GM23338 (cell line): ENCODE results near the gene TUBA4B. TPM values are rescaled to one million over a fixed set of nuclear protein-coding genes. Genes with fewer than 3 reads are reported as not detected.

ENCODE experiments used
- ATAC-seq: fragments of 200-7000 bp; cut with Tn5 transposase; 3 replicates; pipeline ENCODE4 v1.9.1; 2020
- DNase-seq: peaks from one replicate; pipeline ENCODE4 v3.0.0-alpha.2; 2015; ENCODE audit warnings: low spot score
- H2AFZ ChIP-seq: fragments of 200-600 bp; sonication (generic); 2 replicates; pipeline ENCODE4 v1.8.0; 2016; ENCODE audit warnings: antibody characterized with exemption, mild to moderate bottlenecking, moderate library complexity
- H3F3A ChIP-seq: fragments of 200-600 bp; sonication (generic); replicated peaks from 2 replicates; pipeline ENCODE4 v1.8.0; 2017; ENCODE audit warnings: antibody characterized with exemption, mixed run types, low read depth
- H3K27ac ChIP-seq: fragments of 200-600 bp; sonication (generic); 2 replicates; pipeline ENCODE4 v1.6.1; 2016; ENCODE audit warnings: low read depth
- H3K27me3 ChIP-seq: fragments of 200-600 bp; sonication (generic); 2 replicates; pipeline ENCODE4 v1.8.0; 2016; ENCODE audit warnings: mild to moderate bottlenecking, mixed run types, moderate library complexity; ENCODE audit not compliant: insufficient read depth
- H3K36me3 ChIP-seq: fragments of 200-600 bp; sonication (generic); 2 replicates; pipeline ENCODE4 v1.8.0; 2016; ENCODE audit warnings: mild to moderate bottlenecking; ENCODE audit not compliant: insufficient read depth
- H3K4me1 ChIP-seq: fragments of 200-600 bp; sonication (generic); 2 replicates; pipeline ENCODE4 v1.8.0; 2016; ENCODE audit warnings: mild to moderate bottlenecking, moderate library complexity; ENCODE audit not compliant: insufficient read depth
- H3K4me2 ChIP-seq: fragments of 200-600 bp; sonication (generic); 2 replicates; pipeline ENCODE4 v1.7.1; 2017; ENCODE audit warnings: mixed run types
- H3K4me3 ChIP-seq: fragments of 200-600 bp; sonication (generic); 2 replicates; pipeline ENCODE4 v1.6.1; 2016; ENCODE audit warnings: mixed run types
- H3K79me2 ChIP-seq: fragments of 200-600 bp; sonication (generic); replicated peaks from 2 replicates; pipeline ENCODE4 v1.8.0; 2017; ENCODE audit warnings: mild to moderate bottlenecking; ENCODE audit not compliant: insufficient read depth
- H3K9me2 ChIP-seq: fragments of 200-600 bp; sonication (generic); 2 replicates; pipeline ENCODE4 v1.8.0; 2017; ENCODE audit not compliant: insufficient read depth
- H4K20me1 ChIP-seq: fragments of 200-600 bp; sonication (generic); replicated peaks from 2 replicates; pipeline ENCODE4 v1.8.0; 2017; ENCODE audit warnings: mild to moderate bottlenecking; ENCODE audit not compliant: insufficient read depth
- H3K27ac Mint-ChIP-seq: 2 replicates; pipeline ENCODE4 v1.8.0; 2020; ENCODE audit warnings: inconsistent platforms, mild to moderate bottlenecking, moderate library complexity, mixed read lengths
- H3K27me3 Mint-ChIP-seq: 3 replicates; pipeline ENCODE4 v1.8.0; 2022; ENCODE audit warnings: low read depth, mild to moderate bottlenecking, moderate library complexity, mixed read lengths, inconsistent platforms; ENCODE audit not compliant: insufficient read depth, poor library complexity
- H3K36me3 Mint-ChIP-seq: 3 replicates; pipeline ENCODE4 v1.8.0; 2021; ENCODE audit warnings: low read depth, mild to moderate bottlenecking, inconsistent platforms, moderate library complexity, mixed read lengths
- H3K4me1 Mint-ChIP-seq: 3 replicates; pipeline ENCODE4 v1.8.0; 2020; ENCODE audit warnings: mild to moderate bottlenecking, inconsistent platforms, mixed read lengths
- H3K4me3 Mint-ChIP-seq: 3 replicates; pipeline ENCODE4 v1.8.0; 2021; ENCODE audit warnings: moderate library complexity, mild to moderate bottlenecking, inconsistent platforms, mixed read lengths
- H3K9me3 Mint-ChIP-seq: 3 replicates; pipeline ENCODE4 v1.8.0; 2020; ENCODE audit warnings: moderate library complexity, mild to moderate bottlenecking, inconsistent platforms, mixed read lengths
- CREB1 ChIP-seq: fragments of 250-450 bp; sonication (Bioruptor Pico); IDR thresholded peaks from 2 replicates; pipeline ENCODE4 v1.5.0; 2020; ENCODE audit warnings: low read depth, mild to moderate bottlenecking, moderate library complexity
- EZH2 ChIP-seq: fragments of 200-600 bp; sonication (generic); IDR thresholded peaks from one replicate; pipeline ENCODE4 v1.8.0; 2017; ENCODE audit warnings: antibody characterized with exemption, mild to moderate bottlenecking, low read depth; ENCODE audit not compliant: unreplicated experiment
- JUNB ChIP-seq: IDR thresholded peaks from one replicate; pipeline ENCODE4 v1.6.1; 2016; ENCODE audit warnings: antibody characterized with exemption; ENCODE audit not compliant: unreplicated experiment
- NANOG ChIP-seq: IDR thresholded peaks from 2 replicates; pipeline ENCODE4 v1.6.1; 2016; ENCODE audit warnings: antibody characterized with exemption, borderline replicate concordance
- POLR2AphosphoS5 ChIP-seq: IDR thresholded peaks from 2 replicates; pipeline ENCODE4 v1.6.1; 2016; ENCODE audit warnings: antibody characterized with exemption, low read depth
- STAT1 ChIP-seq: IDR thresholded peaks from one replicate; pipeline ENCODE4 v1.6.1; 2016; ENCODE audit warnings: antibody characterized with exemption; ENCODE audit not compliant: unreplicated experiment
- ZNF114 ChIP-seq: fragments of 250-450 bp; sonication (Bioruptor Pico); IDR thresholded peaks from 2 replicates; pipeline ENCODE4 v1.5.0; 2020; ENCODE audit warnings: mild to moderate bottlenecking, moderate library complexity
- ZNF331 ChIP-seq: fragments of 250-450 bp; sonication (Bioruptor Pico); IDR thresholded peaks from 2 replicates; pipeline ENCODE4 v1.5.0; 2020; ENCODE audit warnings: low read depth, mild to moderate bottlenecking, moderate library complexity
- polyA plus RNA-seq: library from polyadenylated mRNA; unstranded; fragments of >200 nt; fragmentation: Nextera tagmentation; extraction: Ambion mirVana; gene quantifications from 2 replicates; pipeline ENCODE4 v1.2.1, GENCODE V29; 2016
- total RNA-seq: library from RNA; depleted of rRNA; stranded (reverse); fragments of >200 nt; shearing (Covaris generic); gene quantifications from 2 replicates; pipeline ENCODE4 v1.2.3, GENCODE V29; 2014
- TF ChIP-seq, protein P1 (sequence below): IDR thresholded peaks from one replicate; pipeline ENCODE4 v1.6.1; 2018; ENCODE audit warnings: antibody characterized with exemption; ENCODE audit not compliant: unreplicated experiment
- TF ChIP-seq, protein P2 (sequence below), 2 experiments: fragments of 200-600 bp in 1 of 2; sonication (generic) in 1 of 2; conservative IDR thresholded peaks; 2 replicates each; pipeline versions ENCODE4 v1.5.1 to v1.6.1; 2016 to 2017; ENCODE audit warnings: antibody characterized with exemption in 2 of 2, low read depth in 2 of 2, mild to moderate bottlenecking in 2 of 2, moderate library complexity in 1 of 2
- TF ChIP-seq, protein P3 (sequence below): IDR thresholded peaks from 2 replicates; pipeline ENCODE4 v1.6.1; 2016; ENCODE audit warnings: antibody characterized with exemption
- TF ChIP-seq, protein P4 (sequence below): fragments of 250-450 bp; sonication (Bioruptor Pico); IDR thresholded peaks from 2 replicates; pipeline ENCODE4 v1.5.0; 2020; ENCODE audit warnings: mild to moderate bottlenecking, moderate library complexity

The TUBA4B gene
- total and polyA plus RNA-seq, 2 experiments from 2014 or later: 0.14 TPM; not detected in 1

DNA sequence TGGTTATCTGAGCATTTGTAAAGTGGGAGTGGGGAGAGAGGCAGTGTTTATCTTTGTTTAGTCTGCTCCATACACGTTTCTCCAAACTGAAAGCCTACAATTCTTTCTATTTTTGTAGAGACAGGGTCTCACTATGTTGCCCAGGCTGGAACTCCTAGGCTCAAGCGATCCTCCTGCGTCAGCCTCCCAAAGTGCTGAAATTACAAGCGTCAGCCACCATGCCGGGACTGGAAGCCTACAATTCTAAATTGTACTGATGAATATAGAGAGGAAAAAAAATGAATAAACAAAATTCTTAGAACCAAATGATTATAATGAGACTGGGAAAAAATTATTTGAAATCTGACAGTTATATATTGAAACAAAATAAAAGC lies 47.9 kb upstream of the TUBA4B start:
- TF ChIP-seq STAT1: no peak
- TF ChIP-seq ZNF114 (CRISPR knock-in tag): no peak
- TF ChIP-seq ZNF331 (CRISPR knock-in tag): no peak
- no peak for TF ChIP-seq JUNB
- TF ChIP-seq EZH2: no peak
- no peak for TF ChIP-seq POLR2AphosphoS5
- TF ChIP-seq, protein P1, sequence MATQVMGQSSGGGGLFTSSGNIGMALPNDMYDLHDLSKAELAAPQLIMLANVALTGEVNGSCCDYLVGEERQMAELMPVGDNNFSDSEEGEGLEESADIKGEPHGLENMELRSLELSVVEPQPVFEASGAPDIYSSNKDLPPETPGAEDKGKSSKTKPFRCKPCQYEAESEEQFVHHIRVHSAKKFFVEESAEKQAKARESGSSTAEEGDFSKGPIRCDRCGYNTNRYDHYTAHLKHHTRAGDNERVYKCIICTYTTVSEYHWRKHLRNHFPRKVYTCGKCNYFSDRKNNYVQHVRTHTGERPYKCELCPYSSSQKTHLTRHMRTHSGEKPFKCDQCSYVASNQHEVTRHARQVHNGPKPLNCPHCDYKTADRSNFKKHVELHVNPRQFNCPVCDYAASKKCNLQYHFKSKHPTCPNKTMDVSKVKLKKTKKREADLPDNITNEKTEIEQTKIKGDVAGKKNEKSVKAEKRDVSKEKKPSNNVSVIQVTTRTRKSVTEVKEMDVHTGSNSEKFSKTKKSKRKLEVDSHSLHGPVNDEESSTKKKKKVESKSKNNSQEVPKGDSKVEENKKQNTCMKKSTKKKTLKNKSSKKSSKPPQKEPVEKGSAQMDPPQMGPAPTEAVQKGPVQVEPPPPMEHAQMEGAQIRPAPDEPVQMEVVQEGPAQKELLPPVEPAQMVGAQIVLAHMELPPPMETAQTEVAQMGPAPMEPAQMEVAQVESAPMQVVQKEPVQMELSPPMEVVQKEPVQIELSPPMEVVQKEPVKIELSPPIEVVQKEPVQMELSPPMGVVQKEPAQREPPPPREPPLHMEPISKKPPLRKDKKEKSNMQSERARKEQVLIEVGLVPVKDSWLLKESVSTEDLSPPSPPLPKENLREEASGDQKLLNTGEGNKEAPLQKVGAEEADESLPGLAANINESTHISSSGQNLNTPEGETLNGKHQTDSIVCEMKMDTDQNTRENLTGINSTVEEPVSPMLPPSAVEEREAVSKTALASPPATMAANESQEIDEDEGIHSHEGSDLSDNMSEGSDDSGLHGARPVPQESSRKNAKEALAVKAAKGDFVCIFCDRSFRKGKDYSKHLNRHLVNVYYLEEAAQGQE: no peak
- TF ChIP-seq, protein P2, sequence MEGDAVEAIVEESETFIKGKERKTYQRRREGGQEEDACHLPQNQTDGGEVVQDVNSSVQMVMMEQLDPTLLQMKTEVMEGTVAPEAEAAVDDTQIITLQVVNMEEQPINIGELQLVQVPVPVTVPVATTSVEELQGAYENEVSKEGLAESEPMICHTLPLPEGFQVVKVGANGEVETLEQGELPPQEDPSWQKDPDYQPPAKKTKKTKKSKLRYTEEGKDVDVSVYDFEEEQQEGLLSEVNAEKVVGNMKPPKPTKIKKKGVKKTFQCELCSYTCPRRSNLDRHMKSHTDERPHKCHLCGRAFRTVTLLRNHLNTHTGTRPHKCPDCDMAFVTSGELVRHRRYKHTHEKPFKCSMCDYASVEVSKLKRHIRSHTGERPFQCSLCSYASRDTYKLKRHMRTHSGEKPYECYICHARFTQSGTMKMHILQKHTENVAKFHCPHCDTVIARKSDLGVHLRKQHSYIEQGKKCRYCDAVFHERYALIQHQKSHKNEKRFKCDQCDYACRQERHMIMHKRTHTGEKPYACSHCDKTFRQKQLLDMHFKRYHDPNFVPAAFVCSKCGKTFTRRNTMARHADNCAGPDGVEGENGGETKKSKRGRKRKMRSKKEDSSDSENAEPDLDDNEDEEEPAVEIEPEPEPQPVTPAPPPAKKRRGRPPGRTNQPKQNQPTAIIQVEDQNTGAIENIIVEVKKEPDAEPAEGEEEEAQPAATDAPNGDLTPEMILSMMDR (conservative IDR thresholded peaks at IDR 0.05; ENCODE audit: low read depth in 2 of 2): no peak
- TF ChIP-seq, protein P3, sequence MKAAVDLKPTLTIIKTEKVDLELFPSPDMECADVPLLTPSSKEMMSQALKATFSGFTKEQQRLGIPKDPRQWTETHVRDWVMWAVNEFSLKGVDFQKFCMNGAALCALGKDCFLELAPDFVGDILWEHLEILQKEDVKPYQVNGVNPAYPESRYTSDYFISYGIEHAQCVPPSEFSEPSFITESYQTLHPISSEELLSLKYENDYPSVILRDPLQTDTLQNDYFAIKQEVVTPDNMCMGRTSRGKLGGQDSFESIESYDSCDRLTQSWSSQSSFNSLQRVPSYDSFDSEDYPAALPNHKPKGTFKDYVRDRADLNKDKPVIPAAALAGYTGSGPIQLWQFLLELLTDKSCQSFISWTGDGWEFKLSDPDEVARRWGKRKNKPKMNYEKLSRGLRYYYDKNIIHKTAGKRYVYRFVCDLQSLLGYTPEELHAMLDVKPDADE: no peak
- TF ChIP-seq NANOG: no peak
- TF ChIP-seq, protein P4, sequence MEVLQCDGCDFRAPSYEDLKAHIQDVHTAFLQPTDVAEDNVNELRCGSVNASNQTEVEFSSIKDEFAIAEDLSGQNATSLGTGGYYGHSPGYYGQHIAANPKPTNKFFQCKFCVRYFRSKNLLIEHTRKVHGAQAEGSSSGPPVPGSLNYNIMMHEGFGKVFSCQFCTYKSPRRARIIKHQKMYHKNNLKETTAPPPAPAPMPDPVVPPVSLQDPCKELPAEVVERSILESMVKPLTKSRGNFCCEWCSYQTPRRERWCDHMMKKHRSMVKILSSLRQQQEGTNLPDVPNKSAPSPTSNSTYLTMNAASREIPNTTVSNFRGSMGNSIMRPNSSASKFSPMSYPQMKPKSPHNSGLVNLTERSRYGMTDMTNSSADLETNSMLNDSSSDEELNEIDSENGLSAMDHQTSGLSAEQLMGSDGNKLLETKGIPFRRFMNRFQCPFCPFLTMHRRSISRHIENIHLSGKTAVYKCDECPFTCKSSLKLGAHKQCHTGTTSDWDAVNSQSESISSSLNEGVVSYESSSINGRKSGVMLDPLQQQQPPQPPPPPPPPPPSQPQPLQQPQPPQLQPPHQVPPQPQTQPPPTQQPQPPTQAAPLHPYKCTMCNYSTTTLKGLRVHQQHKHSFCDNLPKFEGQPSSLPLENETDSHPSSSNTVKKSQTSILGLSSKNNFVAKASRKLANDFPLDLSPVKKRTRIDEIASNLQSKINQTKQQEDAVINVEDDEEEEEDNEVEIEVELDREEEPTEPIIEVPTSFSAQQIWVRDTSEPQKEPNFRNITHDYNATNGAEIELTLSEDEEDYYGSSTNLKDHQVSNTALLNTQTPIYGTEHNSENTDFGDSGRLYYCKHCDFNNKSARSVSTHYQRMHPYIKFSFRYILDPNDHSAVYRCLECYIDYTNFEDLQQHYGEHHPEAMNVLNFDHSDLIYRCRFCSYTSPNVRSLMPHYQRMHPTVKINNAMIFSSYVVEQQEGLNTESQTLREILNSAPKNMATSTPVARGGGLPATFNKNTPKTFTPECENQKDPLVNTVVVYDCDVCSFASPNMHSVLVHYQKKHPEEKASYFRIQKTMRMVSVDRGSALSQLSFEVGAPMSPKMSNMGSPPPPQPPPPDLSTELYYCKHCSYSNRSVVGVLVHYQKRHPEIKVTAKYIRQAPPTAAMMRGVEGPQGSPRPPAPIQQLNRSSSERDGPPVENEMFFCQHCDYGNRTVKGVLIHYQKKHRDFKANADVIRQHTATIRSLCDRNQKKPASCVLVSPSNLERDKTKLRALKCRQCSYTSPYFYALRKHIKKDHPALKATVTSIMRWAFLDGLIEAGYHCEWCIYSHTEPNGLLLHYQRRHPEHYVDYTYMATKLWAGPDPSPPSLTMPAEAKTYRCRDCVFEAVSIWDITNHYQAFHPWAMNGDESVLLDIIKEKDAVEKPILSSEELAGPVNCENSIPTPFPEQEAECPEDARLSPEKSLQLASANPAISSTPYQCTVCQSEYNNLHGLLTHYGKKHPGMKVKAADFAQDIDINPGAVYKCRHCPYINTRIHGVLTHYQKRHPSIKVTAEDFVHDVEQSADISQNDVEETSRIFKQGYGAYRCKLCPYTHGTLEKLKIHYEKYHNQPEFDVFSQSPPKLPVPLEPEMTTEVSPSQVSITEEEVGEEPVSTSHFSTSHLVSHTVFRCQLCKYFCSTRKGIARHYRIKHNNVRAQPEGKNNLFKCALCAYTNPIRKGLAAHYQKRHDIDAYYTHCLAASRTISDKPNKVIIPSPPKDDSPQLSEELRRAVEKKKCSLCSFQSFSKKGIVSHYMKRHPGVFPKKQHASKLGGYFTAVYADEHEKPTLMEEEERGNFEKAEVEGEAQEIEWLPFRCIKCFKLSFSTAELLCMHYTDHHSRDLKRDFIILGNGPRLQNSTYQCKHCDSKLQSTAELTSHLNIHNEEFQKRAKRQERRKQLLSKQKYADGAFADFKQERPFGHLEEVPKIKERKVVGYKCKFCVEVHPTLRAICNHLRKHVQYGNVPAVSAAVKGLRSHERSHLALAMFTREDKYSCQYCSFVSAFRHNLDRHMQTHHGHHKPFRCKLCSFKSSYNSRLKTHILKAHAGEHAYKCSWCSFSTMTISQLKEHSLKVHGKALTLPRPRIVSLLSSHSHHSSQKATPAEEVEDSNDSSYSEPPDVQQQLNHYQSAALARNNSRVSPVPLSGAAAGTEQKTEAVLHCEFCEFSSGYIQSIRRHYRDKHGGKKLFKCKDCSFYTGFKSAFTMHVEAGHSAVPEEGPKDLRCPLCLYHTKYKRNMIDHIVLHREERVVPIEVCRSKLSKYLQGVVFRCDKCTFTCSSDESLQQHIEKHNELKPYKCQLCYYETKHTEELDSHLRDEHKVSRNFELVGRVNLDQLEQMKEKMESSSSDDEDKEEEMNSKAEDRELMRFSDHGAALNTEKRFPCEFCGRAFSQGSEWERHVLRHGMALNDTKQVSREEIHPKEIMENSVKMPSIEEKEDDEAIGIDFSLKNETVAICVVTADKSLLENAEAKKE: no peak
- no peak for TF ChIP-seq CREB1 (CRISPR knock-in tag)
- peaks cover 15% of the 10 kb centered on the region for H3K4me1 ChIP-seq
- peaks cover 9% of the 10 kb centered on the region; the same call in 2 of the 3 replicates for H3K9me3 Mint-ChIP-seq
- H3K4me3 ChIP-seq: no peak overlapping the region
- H2AFZ ChIP-seq: no peak overlapping the region
- H3F3A ChIP-seq: peaks cover 15% of the 10 kb centered on the region; the same call in 1 of the 2 replicates
- no peaks in the 10 kb centered on the region for H3K9me2 ChIP-seq
- H3K4me1 Mint-ChIP-seq: peaks cover 15% of the 10 kb centered on the region; the same call in 2 of the 3 replicates
- H3K36me3 Mint-ChIP-seq: peaks cover 16% of the 10 kb centered on the region; the same call in 2 of the 3 replicates
- no peak overlapping the region for H3K4me2 ChIP-seq
- peaks cover 10% of the 10 kb centered on the region for H3K27me3 Mint-ChIP-seq
- no peak overlapping the region for H3K27ac ChIP-seq
- no peaks in the 10 kb centered on the region; the same call in 1 of the 2 replicates for H3K36me3 ChIP-seq
- ATAC-seq (no peak), DNase-seq (no peak)
- peak overlapping the region; percentile 88; the same call in 1 of the 3 replicates for H3K4me3 Mint-ChIP-seq
- H3K27ac Mint-ChIP-seq: no peak overlapping the region
- H3K79me2 ChIP-seq: no peaks in the 10 kb centered on the region
- no peaks in the 10 kb centered on the region for H3K27me3 ChIP-seq
- H4K20me1 ChIP-seq: no peaks in the 10 kb centered on the region; the same call in 1 of the 2 replicates
